ENCODE data around the gene GINS1.

The GINS1 gene

GRCh38 chr20:25497586-25498279, 90.3 kb downstream of the GINS1 start:
- no peak overlapping the region for H3K27ac ChIP-seq (ENCODE audit: low read depth, low read length)
- no peaks in the 10 kb centered on the region for H3K4me1 ChIP-seq (ENCODE audit: control insufficient read depth, insufficient read depth, low read length)
- no peak overlapping the region for H3K9ac ChIP-seq (ENCODE audit: low read depth, low read length)
- H3K27me3 ChIP-seq (ENCODE audit: control insufficient read depth, insufficient read depth, low read length) = no peaks in the 10 kb centered on the region
- H3K4me3 ChIP-seq (ENCODE audit: low read depth, low read length) = no peak overlapping the region
- peaks cover 40% of the 10 kb centered on the region for H3K36me3 ChIP-seq (ENCODE audit: control insufficient read depth, insufficient read depth, low read length)
- no peaks in the 10 kb centered on the region for H3K9me3 ChIP-seq (ENCODE audit: control insufficient read depth, insufficient read depth, low read length)
